ENCODE measurements around the gene TFB2M. TPM values are rescaled to one million over a fixed set of nuclear protein-coding genes. Genes with fewer than 3 reads are reported as not detected.
"Not testable (repeated sequence)": the region's sequence is repeated elsewhere in the genome, so short reads cannot be mapped to it uniquely, and the experiment has no call there.

TFB2M gene
- polyA plus RNA-seq, 3 donors = 4.9 to 9.7 (median 7.9) TPM

- 83% methylated on average over 11 of the region's 19 CpGs for WGBS (ENCODE audit: insufficient coverage)
- peaks cover 0 to 14% (median 3%) of the 10 kb centered on the region in 7 donors for H3K9me3 Mint-ChIP-seq
- H3K4me3 Mint-ChIP-seq = no peak overlapping the region
- H3K27ac Mint-ChIP-seq = peak overlapping the region in 5 of 7 donors; percentile 16 to 92 (median 68)
- peaks cover 3 to 9% of the 10 kb centered on the region in 2 donors for H3K36me3 Mint-ChIP-seq
- TF ChIP-seq, protein P1, sequence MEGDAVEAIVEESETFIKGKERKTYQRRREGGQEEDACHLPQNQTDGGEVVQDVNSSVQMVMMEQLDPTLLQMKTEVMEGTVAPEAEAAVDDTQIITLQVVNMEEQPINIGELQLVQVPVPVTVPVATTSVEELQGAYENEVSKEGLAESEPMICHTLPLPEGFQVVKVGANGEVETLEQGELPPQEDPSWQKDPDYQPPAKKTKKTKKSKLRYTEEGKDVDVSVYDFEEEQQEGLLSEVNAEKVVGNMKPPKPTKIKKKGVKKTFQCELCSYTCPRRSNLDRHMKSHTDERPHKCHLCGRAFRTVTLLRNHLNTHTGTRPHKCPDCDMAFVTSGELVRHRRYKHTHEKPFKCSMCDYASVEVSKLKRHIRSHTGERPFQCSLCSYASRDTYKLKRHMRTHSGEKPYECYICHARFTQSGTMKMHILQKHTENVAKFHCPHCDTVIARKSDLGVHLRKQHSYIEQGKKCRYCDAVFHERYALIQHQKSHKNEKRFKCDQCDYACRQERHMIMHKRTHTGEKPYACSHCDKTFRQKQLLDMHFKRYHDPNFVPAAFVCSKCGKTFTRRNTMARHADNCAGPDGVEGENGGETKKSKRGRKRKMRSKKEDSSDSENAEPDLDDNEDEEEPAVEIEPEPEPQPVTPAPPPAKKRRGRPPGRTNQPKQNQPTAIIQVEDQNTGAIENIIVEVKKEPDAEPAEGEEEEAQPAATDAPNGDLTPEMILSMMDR (IDR thresholded peaks at IDR 0.05) = no peak
- peaks cover 0 to 5% of the 10 kb centered on the region in 2 donors for H3K9me3 ChIP-seq (replicated peaks in 1 of 2; ENCODE audit: control insufficient read depth in 1 of 2, insufficient read depth in 1 of 2, low read length in 2 of 2)
- peaks cover 0 to 4% (median 1%) of the 10 kb centered on the region in 3 donors for H3K27me3 Mint-ChIP-seq (ENCODE audit: low read depth in 3 of 3)
- H3K4me2 ChIP-seq (replicated peaks; ENCODE audit: extremely low read depth, low read length, poor library complexity, severe bottlenecking) = no peak overlapping the region
- H3K4me1 ChIP-seq (ENCODE audit: control insufficient read depth in 1 of 2, insufficient read depth in 2 of 2, low read length in 2 of 2) = peaks cover 17 to 20% of the 10 kb centered on the region in 2 donors
- peaks cover 25% of the 10 kb centered on the region for H3K4me1 Mint-ChIP-seq
- H4K20me1 ChIP-seq (ENCODE audit: insufficient read depth, low read length) = peaks cover 35% of the 10 kb centered on the region
- no peak overlapping the region for H2AFZ ChIP-seq (ENCODE audit: insufficient read depth, low read depth, low read length, poor library complexity, severe bottlenecking)
- intact Hi-C loops (cut with micrococcal nuclease) = loop anchor here in 1 of 2 donors (5.0 to 10.0 kb wide), 2 partner anchors 40 to 1643 kb away; partner anchors contain the start of genes CNST and TFB2M
- no peak overlapping the region for H3K4me3 ChIP-seq (replicated peaks in 1 of 3; ENCODE audit: low read depth in 2 of 3, low read length in 3 of 3)
- no peaks in the 10 kb centered on the region for H3K36me3 ChIP-seq (replicated peaks in 1 of 2; ENCODE audit: control insufficient read depth in 1 of 2, insufficient read depth in 2 of 2, low read length in 2 of 2)
- no peak overlapping the region for H3K27ac ChIP-seq (ENCODE audit: low read depth in 1 of 2, low read length in 2 of 2)
- H3K27me3 ChIP-seq (ENCODE audit: control insufficient read depth in 2 of 2, insufficient read depth in 2 of 2, low read length in 2 of 2) = no peaks in the 10 kb centered on the region
- DNase-seq = peak; percentile 34 to 75 (median 48)
- no peak overlapping the region for H3K9ac ChIP-seq (ENCODE audit: insufficient read depth, low read length, poor library complexity, severe bottlenecking)
- peaks cover 68% of the 10 kb centered on the region for H3K79me2 ChIP-seq (ENCODE audit: insufficient read depth, low read length)
These were observed 41.4 kb upstream of the TFB2M start for GRCh38 chr1:246607462-246607861.

DNA sequence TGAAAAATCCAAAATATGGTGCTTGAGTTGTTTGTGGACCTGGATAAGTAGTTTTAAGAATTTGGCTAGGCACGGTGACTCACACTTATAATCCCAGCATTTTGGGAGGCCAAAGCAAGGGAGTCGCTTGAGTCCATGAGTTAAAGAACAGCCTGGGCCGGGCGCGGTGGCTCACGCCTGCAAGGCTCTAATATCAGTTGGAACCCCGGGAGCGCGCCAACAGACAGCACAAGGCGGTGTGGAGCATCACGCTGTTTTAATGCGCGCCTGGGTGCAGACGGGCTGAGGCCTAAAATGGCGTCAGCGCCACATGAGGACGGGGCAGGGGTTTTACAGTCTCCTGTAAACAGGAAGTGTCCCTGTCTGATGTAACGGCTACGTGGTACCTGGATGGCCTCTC lies 39.2 kb upstream of the TFB2M start:
- not testable (repeated sequence) for H3K36me3 Mint-ChIP-seq; H3K27ac ChIP-seq (ENCODE audit: low read depth in 1 of 2, low read length in 2 of 2); H3K36me3 ChIP-seq (replicated peaks in 1 of 2; ENCODE audit: control insufficient read depth in 1 of 2, insufficient read depth in 2 of 2, low read length in 2 of 2); DNase-seq; H3K27me3 Mint-ChIP-seq (ENCODE audit: low read depth in 3 of 3); H3K9ac ChIP-seq (ENCODE audit: insufficient read depth, low read length, poor library complexity, severe bottlenecking); H3K27me3 ChIP-seq (ENCODE audit: control insufficient read depth in 2 of 2, insufficient read depth in 2 of 2, low read length in 2 of 2); H3K4me2 ChIP-seq (replicated peaks; ENCODE audit: extremely low read depth, low read length, poor library complexity, severe bottlenecking); H3K9me3 ChIP-seq (replicated peaks in 1 of 2; ENCODE audit: control insufficient read depth in 1 of 2, insufficient read depth in 1 of 2, low read length in 2 of 2); H3K4me3 Mint-ChIP-seq; H3K4me3 ChIP-seq (replicated peaks in 1 of 3; ENCODE audit: low read depth in 2 of 3, low read length in 3 of 3); H2AFZ ChIP-seq (ENCODE audit: insufficient read depth, low read depth, low read length, poor library complexity, severe bottlenecking)
- intact Hi-C loops (cut with micrococcal nuclease) = loop anchor here in 1 of 2 donors (5.0 to 10.0 kb wide), 2 partner anchors 38 to 1640 kb away; partner anchors contain the start of genes CNST and TFB2M
- H3K4me1 ChIP-seq (ENCODE audit: control insufficient read depth in 1 of 2, insufficient read depth in 2 of 2, low read length in 2 of 2) = peaks cover 17 to 20% of the 10 kb centered on the region in 2 donors
- Mint-ChIP-seq H3K27ac (peak overlapping the region in 2 of 7 donors; percentile 50 to 62), H3K9me3 (peaks cover 0 to 14% (median 3%) of the 10 kb centered on the region in 7 donors), H3K4me1 (peaks cover 24% of the 10 kb centered on the region)
- WGBS (ENCODE audit: insufficient coverage) = 98% methylated on average over 18 of the region's 19 CpGs
- H4K20me1 ChIP-seq (ENCODE audit: insufficient read depth, low read length) = peaks cover 33% of the 10 kb centered on the region
- H3K79me2 ChIP-seq (ENCODE audit: insufficient read depth, low read length) = peaks cover 68% of the 10 kb centered on the region

Measured in CD14-positive monocyte (primary cell).